GM12874 (cell line): ENCODE data around the gene MRPL58.

Experiments used
- TF ChIP-seq, protein P1 (sequence below): IDR thresholded peaks from 2 replicates; pipeline ENCODE4 v1.5.1; 2011; ENCODE audit warnings: low read depth, mild to moderate bottlenecking, control low read depth, low read length, moderate library complexity; ENCODE audit not compliant: insufficient read depth

MRPL58 gene

DNA sequence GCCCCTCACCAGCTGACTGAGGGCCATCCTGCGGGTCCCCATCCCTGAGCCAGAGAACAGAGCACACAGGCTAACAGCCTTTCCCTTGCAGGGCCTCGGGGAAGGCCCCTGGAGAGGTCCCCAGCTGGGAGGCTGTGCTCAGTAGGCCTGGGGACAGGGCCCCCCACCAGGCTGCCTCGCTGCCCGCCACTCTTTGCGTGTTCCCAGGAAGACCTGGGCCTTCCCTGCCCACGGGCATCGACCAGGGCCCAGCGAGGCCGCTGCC lies 40.7 kb upstream of the MRPL58 start:
- TF ChIP-seq, protein P1, sequence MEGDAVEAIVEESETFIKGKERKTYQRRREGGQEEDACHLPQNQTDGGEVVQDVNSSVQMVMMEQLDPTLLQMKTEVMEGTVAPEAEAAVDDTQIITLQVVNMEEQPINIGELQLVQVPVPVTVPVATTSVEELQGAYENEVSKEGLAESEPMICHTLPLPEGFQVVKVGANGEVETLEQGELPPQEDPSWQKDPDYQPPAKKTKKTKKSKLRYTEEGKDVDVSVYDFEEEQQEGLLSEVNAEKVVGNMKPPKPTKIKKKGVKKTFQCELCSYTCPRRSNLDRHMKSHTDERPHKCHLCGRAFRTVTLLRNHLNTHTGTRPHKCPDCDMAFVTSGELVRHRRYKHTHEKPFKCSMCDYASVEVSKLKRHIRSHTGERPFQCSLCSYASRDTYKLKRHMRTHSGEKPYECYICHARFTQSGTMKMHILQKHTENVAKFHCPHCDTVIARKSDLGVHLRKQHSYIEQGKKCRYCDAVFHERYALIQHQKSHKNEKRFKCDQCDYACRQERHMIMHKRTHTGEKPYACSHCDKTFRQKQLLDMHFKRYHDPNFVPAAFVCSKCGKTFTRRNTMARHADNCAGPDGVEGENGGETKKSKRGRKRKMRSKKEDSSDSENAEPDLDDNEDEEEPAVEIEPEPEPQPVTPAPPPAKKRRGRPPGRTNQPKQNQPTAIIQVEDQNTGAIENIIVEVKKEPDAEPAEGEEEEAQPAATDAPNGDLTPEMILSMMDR, result no peak

DNA sequence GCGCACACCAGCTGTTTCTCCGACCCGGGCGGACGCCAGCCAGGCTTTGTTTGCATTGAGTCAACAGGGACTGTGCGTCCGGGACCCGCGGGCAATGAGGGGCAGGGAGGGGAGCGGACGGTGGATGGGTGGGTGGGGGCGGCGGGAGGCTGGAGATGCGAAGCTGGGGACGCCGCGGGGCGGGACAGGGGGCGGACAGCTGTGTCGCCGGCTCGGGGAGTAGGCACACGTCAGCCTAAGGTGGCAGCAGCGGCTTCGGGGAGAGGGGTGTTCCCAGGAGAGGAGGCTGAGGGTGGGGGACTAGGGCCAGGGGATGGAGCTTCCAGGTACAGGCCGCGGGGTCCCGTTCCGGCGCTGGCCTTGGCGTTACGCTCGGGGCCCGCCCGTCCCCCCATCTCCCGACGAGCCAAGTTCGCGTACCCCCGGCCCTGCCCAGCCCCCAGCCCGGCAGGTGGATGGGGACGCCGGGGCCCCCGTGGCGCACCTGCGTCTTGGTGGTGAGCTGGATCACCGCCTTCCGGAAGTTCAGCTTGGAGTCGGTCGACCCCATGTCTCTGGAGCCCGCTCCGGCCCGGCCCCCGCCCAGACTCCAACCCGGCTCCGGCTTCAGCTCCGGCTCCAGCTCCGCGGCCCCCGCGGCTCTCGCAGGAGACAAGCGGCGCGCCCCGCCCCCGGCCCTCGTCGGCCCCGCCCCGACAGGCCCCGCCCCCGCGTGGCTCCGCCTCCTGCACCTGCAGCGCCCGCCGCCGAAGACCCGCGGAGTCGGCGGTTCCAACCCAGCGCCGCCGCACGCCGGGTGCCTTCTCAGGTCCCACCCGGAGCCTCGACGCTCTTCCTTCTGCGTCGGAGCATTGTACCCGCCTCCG lies 40.1 kb upstream of the MRPL58 start, which contains the start of gene HID1:
TSS of gene HID1 (minus strand) at position 653 of the 866 bp plus-strand sequence. CDS start at position 550, 103 bp downstream.
- TF ChIP-seq, protein P1, result no peak

DNA sequence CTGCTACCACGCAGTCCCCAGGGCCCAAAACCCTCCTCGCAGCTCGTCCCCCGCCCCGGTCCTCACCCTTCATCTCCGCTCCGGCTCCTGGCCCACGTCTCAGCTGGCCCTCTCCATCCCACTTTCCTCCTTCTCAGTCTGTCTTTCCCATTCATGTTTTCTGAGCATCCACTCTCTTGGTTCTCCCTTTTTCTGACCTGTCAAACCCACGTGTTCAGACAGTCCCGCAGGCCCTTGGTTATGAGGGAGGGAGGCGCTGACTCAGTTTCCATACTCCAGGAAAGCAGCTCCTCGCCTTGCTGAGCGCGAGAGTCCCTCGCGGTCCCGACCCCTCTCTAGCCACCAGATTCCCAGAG lies 39.5 kb upstream of the MRPL58 start:
- TF ChIP-seq, protein P1, result no peak

DNA sequence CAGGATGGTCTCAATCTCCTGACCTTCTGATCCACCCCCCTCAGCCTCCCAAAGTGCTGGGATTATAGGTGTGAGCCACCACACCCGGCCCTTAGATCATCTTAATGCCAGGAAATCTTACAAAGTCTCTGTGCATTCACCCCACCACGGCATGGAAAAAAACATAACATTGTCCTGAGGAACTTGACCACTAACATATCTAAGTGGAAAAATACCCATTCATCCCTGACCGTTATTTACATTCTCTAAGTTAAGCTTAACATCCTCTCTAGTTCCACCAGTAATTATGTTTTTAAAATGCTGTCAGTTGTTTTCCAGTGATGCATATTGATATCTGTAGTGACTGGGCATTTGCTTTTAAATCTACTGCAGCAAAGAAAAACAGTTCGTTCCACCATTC lies 36.5 kb upstream of the MRPL58 start:
- TF ChIP-seq, protein P1, result no peak

DNA sequence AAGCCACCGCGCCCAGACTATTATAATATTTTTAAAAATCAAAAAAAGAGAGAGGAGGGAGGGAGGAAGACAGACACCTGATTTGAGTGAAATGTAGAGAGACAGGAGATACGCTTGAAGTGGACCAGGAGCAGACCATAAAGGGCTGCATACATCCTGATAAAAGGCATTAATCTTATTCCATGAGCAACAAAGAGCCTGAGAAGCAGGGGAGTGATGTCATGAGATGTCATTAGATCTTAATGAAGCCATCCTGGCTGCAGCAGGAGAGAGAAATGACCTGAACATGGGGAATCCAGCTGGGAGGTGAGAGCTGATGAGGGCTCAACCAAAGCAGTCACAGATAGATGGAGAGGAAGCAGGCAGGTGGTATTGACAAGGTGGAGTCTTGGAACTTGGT lies 34.7 kb upstream of the MRPL58 start:
- TF ChIP-seq, protein P1, result no peak

DNA sequence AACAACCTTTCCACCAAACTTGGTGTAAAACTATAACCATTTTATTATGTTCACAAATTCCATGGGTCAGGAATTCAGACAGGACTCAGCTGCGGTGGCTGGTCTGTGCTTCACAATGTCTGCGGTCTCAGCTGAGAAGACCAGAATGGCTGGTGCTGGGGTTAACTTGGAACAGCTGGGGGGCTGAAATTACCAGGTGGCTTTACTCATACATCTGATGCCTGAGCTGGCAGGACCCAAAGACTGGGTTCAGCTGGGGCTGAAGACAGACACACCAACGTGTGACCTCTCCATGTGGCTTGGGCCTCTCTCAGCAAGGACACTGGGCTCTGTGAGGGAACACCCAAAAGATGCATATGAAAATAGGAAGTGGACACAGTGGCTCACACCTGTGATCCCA lies 34.2 kb upstream of the MRPL58 start:
- TF ChIP-seq, protein P1, result no peak

DNA sequence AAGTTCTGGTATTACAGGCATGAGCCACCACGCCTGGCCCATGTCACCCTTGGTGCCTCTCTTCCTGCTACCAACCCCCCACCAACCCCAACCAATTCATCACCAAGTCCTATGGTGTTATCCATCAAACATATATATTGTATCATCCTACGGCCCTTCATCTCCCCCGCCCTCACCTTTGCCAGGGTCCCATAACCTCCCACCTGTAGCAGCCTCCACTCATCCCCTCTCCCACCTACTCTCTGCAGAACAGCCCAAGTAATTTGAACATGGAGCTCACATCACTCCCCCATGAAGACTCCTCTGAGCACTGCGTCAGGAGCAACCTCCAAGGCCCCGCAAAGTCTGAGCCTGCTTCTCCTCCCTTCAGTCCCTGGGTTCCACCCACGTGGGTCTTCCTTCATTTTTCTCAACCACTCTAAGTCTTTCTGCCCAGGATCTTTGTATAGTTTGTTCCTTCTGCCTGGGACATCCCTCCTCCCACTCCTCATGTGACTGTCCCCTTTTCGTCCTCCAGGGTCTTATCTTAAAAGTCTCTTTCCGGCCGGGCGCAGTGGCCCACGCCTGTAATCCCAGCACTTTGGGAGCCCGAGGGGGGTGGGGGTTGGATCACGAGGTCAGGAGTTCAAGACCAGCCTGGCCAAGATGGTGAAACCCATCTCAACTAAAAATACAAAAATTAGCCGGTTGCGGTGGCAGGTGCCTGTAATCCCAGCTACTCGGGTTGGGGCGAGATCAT lies 32.9 kb upstream of the MRPL58 start:
- TF ChIP-seq, protein P1, result no peak
